LoVo (cell line): ENCODE measurements around the gene FCN3.
A peak's percentile ranks its signal among the peaks of the same experiment; 100 is the strongest.

Experiments used
- DNase-seq: peaks from one replicate; pipeline ENCODE4 v3.0.0-alpha.2; 2016; ENCODE audit warnings: low spot score

Gene FCN3

GRCh38 chr1:27341525-27342252 lies 32.9 kb downstream of the FCN3 start, which contains the start of gene SYTL1:
SYTL1 (plus strand) TSS chr1:27342022; CDS start chr1:27345335, 3,313 bp downstream.
- DNase-seq = no peak

GRCh38 chr1:27339213-27339612 lies 35.4 kb downstream of the FCN3 start:
- no peak for DNase-seq

GRCh38 chr1:27338751-27339150 lies 35.9 kb downstream of the FCN3 start:
- no peak for DNase-seq

GRCh38 chr1:27336756-27337155 lies 37.9 kb downstream of the FCN3 start:
- DNase-seq = no peak

- DNase-seq = no peak
Measured at GRCh38 chr1:27335506-27336422, 38.9 kb downstream of the FCN3 start.

- DNase-seq = no peak
Measured at GRCh38 chr1:27333717-27334279, 40.8 kb downstream of the FCN3 start.

GRCh38 chr1:27332536-27333281 lies 41.9 kb downstream of the FCN3 start:
- DNase-seq = no peak

- no peak for DNase-seq
Measured at GRCh38 chr1:27331922-27332321, 42.7 kb downstream of the FCN3 start.

GRCh38 chr1:27331426-27331825 lies 43.2 kb downstream of the FCN3 start:
- no peak for DNase-seq

GRCh38 chr1:27330786-27331185 lies 43.8 kb downstream of the FCN3 start:
- DNase-seq = no peak

GRCh38 chr1:27327964-27328363 lies 46.7 kb downstream of the FCN3 start:
- DNase-seq = no peak

GRCh38 chr1:27325286-27325685 lies 49.3 kb downstream of the FCN3 start:
- DNase-seq = no peak

- no peak for DNase-seq
Measured at GRCh38 chr1:27322569-27323240, 51.9 kb downstream of the FCN3 start.

- DNase-seq = peak; percentile 97
Measured at GRCh38 chr1:27321813-27322568, 52.6 kb downstream of the FCN3 start, which contains the start of gene TMEM222. TMEM222 (plus strand) TSS chr1:27322163; CDS start chr1:27322198, 35 bp downstream.
